Mesenteric fat pad (tissue), 1 donor: ENCODE results near the gene FNDC1. TPM values are rescaled to one million over a fixed set of nuclear protein-coding genes. Genes with fewer than 3 reads are reported as not detected.
"Not testable (repeated sequence)": the region's sequence is repeated elsewhere in the genome, so short reads cannot be mapped to it uniquely, and the experiment has no call there.

ENCODE experiments used
- DNase-seq: peaks from one replicate; pipeline ENCODE4 v3.0.0-alpha.2; 2020; ENCODE audit warnings: low spot score
- total RNA-seq: library from RNA; stranded (reverse); fragmentation: NEBNext Ultra II Directional; extraction: Animal tissue kit (Norgen Biotek cat#: 25700); gene quantifications from one replicate; pipeline ENCODE4 v1.2.1, GENCODE V29; 2021
- donor health status: DM: yes; HTN: yes; CAD: no.

The FNDC1 gene
- total RNA-seq, 1 donor from 2014 or later = 1.2 TPM

DNA sequence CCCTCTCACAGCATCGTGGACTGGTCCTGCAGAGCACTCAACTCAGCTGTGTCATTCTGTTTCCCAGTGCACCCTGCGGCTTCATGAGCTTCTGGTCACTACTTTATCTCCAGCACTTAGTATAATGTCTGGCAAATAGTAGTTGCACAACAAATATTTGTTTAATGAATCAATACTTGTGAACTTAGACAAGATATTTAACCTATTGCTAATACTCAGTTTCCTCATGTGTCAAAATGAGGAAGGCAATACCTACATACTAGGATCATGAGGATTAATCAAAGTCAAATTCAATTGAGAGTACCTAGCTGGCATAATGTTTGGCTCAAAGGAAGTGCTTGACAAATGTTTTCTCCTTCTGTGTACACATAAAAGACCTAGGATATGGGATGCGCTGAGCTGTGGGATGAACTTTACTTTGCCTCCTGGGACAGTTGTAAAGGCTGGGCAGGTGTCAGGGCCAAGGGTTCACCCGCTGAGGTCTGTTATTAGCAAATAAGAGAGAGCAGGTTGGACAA lies 86.3 kb downstream of the FNDC1 start:
- DNase-seq = no peak

- no peak for DNase-seq
Observed at GRCh38 chr6:159256128-159256527, 86.9 kb downstream of the FNDC1 start.

DNA sequence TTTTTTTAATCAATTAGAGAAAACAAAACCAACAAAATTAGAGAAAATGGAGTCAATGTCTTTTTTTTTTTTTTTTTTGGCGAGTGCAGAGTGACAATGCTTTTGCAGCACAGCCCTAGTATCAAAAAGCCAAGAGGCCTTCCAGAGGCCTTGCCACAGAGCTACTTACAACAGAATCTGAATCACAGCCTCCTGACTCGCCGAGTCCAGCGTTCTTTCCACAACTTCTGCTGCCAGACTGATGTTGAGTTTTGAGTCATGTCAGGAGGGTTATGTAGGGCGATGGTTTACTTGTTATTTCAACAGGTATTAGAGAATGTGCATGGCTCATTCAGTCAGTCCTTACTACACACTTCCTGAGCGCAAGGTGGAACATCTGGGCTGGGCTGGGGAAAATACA lies 88.6 kb downstream of the FNDC1 start:
- no peak for DNase-seq

DNA sequence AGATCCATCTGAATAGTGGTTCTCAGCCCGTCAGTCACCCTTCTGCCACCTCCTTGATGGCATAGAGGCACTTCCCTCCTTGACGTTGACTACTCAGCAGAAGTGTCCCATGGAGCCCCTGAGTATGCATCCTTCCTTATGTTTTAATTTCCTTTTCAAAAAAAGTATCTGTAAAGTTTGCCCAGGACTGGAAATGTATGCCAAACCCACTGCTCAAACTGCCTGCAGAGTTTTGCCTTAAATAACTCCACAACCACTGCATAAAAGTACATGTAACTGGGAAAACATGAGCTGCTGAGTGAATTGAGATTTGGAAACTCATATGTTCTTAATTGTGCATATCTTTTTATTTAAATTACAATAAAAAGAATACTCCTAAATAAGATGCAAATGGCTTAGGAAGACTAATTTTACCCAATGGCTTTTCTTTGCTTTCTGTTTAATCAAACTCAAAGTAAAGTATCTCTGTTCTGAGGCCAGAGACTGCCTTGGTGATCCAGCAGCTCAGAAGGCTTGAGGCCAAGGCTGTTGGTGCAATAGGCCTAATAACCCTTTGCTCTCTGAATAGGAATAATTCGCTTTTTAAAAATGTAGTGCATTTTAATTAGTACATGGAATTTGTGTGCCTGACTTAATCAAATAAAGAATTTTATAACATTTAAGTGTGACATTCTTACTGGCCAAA lies 90.4 kb downstream of the FNDC1 start:
- DNase-seq = no peak

- DNase-seq = no peak
Observed at GRCh38 chr6:159260208-159260607, 91.0 kb downstream of the FNDC1 start.

DNA sequence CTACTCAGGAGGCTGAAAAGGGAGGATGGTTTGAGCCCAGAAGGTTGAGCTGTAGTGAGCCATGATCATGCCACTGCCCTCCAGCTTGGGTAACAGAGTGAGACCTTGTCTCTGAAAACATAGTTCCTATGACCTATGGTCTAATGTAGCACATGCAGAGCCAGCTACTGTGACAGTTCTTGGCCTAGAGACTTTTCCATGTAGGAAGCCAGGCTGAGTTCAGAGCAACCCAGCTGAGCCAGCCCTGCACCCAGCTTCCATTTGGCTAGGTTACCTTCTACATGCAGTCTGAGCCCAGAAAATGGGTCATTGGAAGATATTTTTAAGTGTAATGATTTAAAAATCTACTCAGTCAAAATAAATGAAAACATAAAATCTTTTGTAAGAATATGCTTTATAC lies 92.8 kb downstream of the FNDC1 start:
- no peak for DNase-seq

- no peak for DNase-seq
Observed at GRCh38 chr6:159262586-159262985, 93.4 kb downstream of the FNDC1 start.

GRCh38 chr6:159267165-159267564 lies 98.0 kb downstream of the FNDC1 start:
- no peak for DNase-seq

GRCh38 chr6:159268511-159268910 lies 99.3 kb downstream of the FNDC1 start:
- DNase-seq = no peak

DNA sequence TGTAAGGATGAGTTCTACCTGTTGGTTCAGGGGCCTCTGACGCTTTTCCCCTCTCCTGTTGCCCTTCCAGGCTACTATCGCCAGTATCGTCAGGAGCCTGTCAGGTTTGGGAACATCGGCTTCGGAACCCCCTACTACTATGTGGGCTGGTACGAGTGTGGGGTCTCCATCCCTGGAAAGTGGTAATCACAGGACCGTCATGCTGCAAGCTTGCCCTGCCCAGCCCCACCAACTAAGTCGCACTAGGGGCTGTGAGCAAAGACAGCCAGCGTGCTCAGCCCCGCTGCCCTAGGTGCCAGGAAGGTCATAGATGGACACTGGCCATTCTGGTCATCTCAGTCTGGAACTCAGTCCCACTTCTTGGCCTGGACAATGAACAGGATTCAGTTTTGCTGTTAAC lies 102.1 kb downstream of the FNDC1 start:
- no peak for DNase-seq

GRCh38 chr6:159278626-159279025 lies 109.4 kb downstream of the FNDC1 start:
- no peak for DNase-seq

GRCh38 chr6:159279790-159280277 lies 110.6 kb downstream of the FNDC1 start:
- no peak for DNase-seq

GRCh38 chr6:159282421-159282820 lies 113.2 kb downstream of the FNDC1 start:
- no peak for DNase-seq

- DNase-seq = not testable (repeated sequence)
Observed at GRCh38 chr6:159284661-159285060, 115.5 kb downstream of the FNDC1 start.

- DNase-seq = no peak
Observed at GRCh38 chr6:159298840-159299239, 129.6 kb downstream of the FNDC1 start.

DNA sequence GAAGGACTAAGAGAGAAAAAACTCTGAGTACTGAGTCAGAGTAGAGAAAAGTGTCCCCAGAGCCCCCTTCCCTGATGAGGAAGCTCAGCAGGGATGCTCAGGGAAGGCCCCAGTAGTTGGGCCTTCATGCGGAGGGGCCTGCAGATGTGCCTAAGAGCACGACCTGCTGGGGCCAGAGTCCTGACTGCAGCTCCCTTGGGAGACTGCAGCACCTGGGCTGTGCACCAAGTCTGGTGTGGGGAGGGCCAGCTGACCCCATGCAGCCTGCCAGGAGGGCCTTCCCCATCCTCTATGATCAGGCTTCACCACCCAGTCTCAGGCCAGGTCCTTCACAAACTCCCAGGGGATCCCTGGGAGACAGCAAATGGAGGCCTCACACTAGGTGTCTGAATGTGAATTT lies 130.4 kb downstream of the FNDC1 start:
- DNase-seq = no peak

DNA sequence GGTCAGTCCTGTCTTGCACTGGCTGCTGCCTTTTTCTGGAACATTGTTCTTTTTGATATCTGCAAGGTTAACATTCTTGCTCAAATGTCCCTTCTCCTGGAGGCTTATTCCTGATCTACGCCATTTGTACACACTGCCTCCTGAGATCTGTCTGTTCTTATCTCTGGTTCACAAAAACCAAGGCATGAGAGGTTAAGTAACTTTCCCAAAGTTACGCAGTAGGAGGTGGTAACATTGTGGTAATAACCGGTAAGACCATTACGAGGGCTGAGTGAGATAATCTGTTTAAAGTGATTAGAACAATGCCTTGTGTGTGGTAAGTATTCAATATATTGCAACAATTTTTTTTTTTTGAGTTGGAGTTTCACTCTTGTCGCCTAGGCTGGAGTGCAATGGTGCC lies 132.1 kb downstream of the FNDC1 start:
- DNase-seq = no peak

DNA sequence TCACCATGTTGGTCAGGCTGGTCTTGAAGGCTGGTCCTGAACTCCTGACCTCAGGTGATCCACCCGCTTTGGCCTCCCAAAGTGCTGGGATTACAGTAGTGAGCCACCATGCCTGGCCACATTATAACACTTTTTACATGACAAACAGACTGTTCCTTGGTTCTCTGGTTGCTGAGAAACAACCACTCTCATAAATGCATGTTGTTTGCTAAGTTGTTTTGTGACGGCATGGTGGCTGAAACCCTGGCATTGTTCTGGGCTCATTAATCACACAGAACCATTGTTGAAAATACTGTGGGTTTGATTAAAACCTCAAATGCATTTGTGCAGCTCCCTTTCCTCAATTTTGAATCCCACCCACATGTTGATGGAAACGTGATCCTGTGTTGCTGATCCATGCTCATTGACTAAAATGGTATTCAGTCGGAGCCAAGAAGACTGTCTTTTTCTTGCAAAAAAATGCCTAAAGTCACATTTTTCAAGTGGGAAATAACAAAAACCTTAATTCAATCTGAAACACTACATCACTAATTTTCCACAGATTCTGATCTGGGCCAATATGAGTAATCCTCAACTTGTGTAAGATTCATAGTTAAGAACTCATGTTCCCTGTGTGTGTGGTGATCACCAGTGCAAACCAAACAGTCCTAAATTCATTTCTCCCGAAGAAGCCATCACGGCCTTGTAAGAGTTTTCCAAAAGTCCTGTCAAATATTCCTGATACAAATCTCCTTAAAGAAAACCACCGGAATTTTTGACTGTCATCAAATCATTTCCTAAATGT lies 132.8 kb downstream of the FNDC1 start:
- no peak for DNase-seq

GRCh38 chr6:159302594-159302992 lies 133.4 kb downstream of the FNDC1 start:
- no peak for DNase-seq

GRCh38 chr6:159303159-159303558 lies 134.0 kb downstream of the FNDC1 start:
- no peak for DNase-seq

DNA sequence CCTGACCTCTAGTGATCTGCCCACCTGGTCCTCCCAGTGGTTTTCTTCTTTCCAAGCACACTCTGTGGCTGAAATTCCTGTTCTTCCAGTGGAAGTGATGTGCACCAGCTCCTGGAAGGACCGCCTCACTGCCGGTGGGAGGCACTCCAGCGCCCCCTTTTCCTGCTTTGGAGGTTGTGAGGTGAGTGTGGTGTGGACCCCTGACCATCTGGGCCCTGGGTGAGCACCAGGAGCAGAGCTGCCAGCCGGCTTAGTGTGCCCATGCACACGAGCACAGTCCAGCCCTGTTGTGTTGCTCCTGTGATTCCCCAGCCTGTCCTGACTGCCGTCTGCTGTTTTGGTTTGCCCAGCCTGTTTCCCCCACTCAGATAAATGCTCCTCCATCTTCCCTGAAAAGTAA lies 134.6 kb downstream of the FNDC1 start:
- no peak for DNase-seq

- no peak for DNase-seq
Observed at GRCh38 chr6:159304641-159305040, 135.4 kb downstream of the FNDC1 start.

- DNase-seq = no peak
Observed at GRCh38 chr6:159305159-159305558, 136.0 kb downstream of the FNDC1 start.
